H9 (cell line): ENCODE measurements around the gene YPEL5. TPM values are rescaled to one million over a fixed set of nuclear protein-coding genes. Genes with fewer than 3 reads are reported as not detected.

Experiments used
- DNase-seq: peaks from one replicate; pipeline ENCODE4 v3.0.0-alpha.2; 2017
- H2AFZ ChIP-seq: one replicate; pipeline ENCODE4 v1.6.1; 2013; ENCODE audit warnings: mild to moderate bottlenecking, low read length, control low read depth, moderate library complexity
- H2AK5ac ChIP-seq: 2 replicates; pipeline ENCODE4 v1.6.1; 2013; ENCODE audit warnings: low read length, control low read depth, mixed read lengths; ENCODE audit not compliant: insufficient read length
- H2BK120ac ChIP-seq: one replicate; pipeline ENCODE4 v1.6.1; 2013; ENCODE audit warnings: low read depth, mild to moderate bottlenecking, low read length, control low read depth, inconsistent platforms; ENCODE audit not compliant: poor library complexity, severe bottlenecking
- H2BK12ac ChIP-seq: 2 replicates; pipeline ENCODE4 v1.6.1; 2013; ENCODE audit warnings: low read length, control low read depth, mixed read lengths, low read depth; ENCODE audit not compliant: insufficient read length
- H2BK15ac ChIP-seq: 2 replicates; pipeline ENCODE4 v1.6.1; 2013; ENCODE audit warnings: low read depth, low read length, control low read depth
- H2BK20ac ChIP-seq: one replicate; pipeline ENCODE4 v1.6.1; 2013; ENCODE audit warnings: low read depth, mild to moderate bottlenecking, low read length, control low read depth, inconsistent platforms; ENCODE audit not compliant: poor library complexity, severe bottlenecking
- H2BK5ac ChIP-seq: 2 replicates; pipeline ENCODE4 v1.6.1; 2013; ENCODE audit warnings: low read length, control low read depth, mixed read lengths; ENCODE audit not compliant: insufficient read length
- H3K14ac ChIP-seq: 2 replicates; pipeline ENCODE4 v1.6.1; 2013; ENCODE audit warnings: low read length, control low read depth; ENCODE audit not compliant: insufficient read depth
- H3K18ac ChIP-seq: 2 replicates; pipeline ENCODE4 v1.6.1; 2013; ENCODE audit warnings: low read depth, mild to moderate bottlenecking, mixed read lengths, low read length, control low read depth; ENCODE audit not compliant: insufficient read length
- H3K23ac ChIP-seq: 2 replicates; pipeline ENCODE4 v1.6.1; 2013; ENCODE audit warnings: low read length, control low read depth, mixed read lengths, low read depth; ENCODE audit not compliant: insufficient read length
- H3K23me2 ChIP-seq: 2 replicates; pipeline ENCODE4 v1.6.1; 2013; ENCODE audit warnings: low read depth, mild to moderate bottlenecking, mixed read lengths, low read length, control low read depth; ENCODE audit not compliant: insufficient read length, poor library complexity, severe bottlenecking
- H3K27ac ChIP-seq: 2 replicates; pipeline ENCODE4 v1.5.1; 2013; ENCODE audit warnings: low read length, control low read depth, mixed read lengths, low read depth; ENCODE audit not compliant: insufficient read length
- H3K27me3 ChIP-seq: 2 replicates; pipeline ENCODE4 v1.6.1; 2013; ENCODE audit warnings: low read length, control low read depth, inconsistent platforms; ENCODE audit not compliant: insufficient read depth
- H3K4ac ChIP-seq: 2 replicates; pipeline ENCODE4 v1.6.1; 2013; ENCODE audit warnings: low read depth, mild to moderate bottlenecking, control low read depth, inconsistent platforms, low read length, moderate library complexity
- H3K4me1 ChIP-seq: 2 replicates; pipeline ENCODE4 v1.6.1; 2013; ENCODE audit warnings: low read length, control low read depth, inconsistent platforms; ENCODE audit not compliant: insufficient read depth
- H3K4me2 ChIP-seq: 2 replicates; pipeline ENCODE4 v1.6.1; 2013; ENCODE audit warnings: low read length, control low read depth, mixed read lengths; ENCODE audit not compliant: insufficient read length, insufficient read depth
- H3K56ac ChIP-seq: 2 replicates; pipeline ENCODE4 v1.6.1; 2013; ENCODE audit warnings: low read depth, mild to moderate bottlenecking, mixed read lengths, low read length, control low read depth; ENCODE audit not compliant: insufficient read length
- H3K79me1 ChIP-seq: 2 replicates; pipeline ENCODE4 v1.6.1; 2013; ENCODE audit warnings: low read depth, mild to moderate bottlenecking, moderate library complexity, low read length, control low read depth, inconsistent platforms; ENCODE audit not compliant: insufficient read depth, poor library complexity, severe bottlenecking
- H3K79me2 ChIP-seq: 2 replicates; pipeline ENCODE4 v1.6.1; 2013; ENCODE audit warnings: low read length, control low read depth, inconsistent platforms; ENCODE audit not compliant: insufficient read depth
- H3K9ac ChIP-seq: 2 replicates; pipeline ENCODE4 v1.6.1; 2013; ENCODE audit warnings: low read length, control low read depth, mixed read lengths; ENCODE audit not compliant: insufficient read length; ENCODE audit errors: extremely low read depth
- H3K9me3 ChIP-seq: one replicate; pipeline ENCODE4 v1.6.1; 2013; ENCODE audit warnings: low read depth, low read length, inconsistent platforms; ENCODE audit not compliant: control insufficient read depth
- H3T11ph ChIP-seq: one replicate; pipeline ENCODE4 v1.6.1; 2013; ENCODE audit warnings: mild to moderate bottlenecking, low read length, control low read depth, inconsistent platforms
- H4K20me1 ChIP-seq: one replicate; pipeline ENCODE4 v1.6.1; 2013; ENCODE audit not compliant: control insufficient read depth, insufficient read length, insufficient read depth
- H4K5ac ChIP-seq: 2 replicates; pipeline ENCODE4 v1.6.1; 2013; ENCODE audit warnings: low read depth, mild to moderate bottlenecking, mixed read lengths, low read length, control low read depth; ENCODE audit not compliant: insufficient read length
- H4K8ac ChIP-seq: replicated peaks from 2 replicates; pipeline ENCODE4 v1.6.1; 2013; ENCODE audit warnings: low read length, control low read depth, mixed read lengths, low read depth; ENCODE audit not compliant: insufficient read length
- H4K91ac ChIP-seq: 2 replicates; pipeline ENCODE4 v1.6.1; 2013; ENCODE audit warnings: low read depth, mild to moderate bottlenecking, moderate library complexity, mixed read lengths, low read length, control low read depth; ENCODE audit not compliant: insufficient read length
- H3K27ac Mint-ChIP-seq, 3 experiments: 2 replicates in 2 of 3; 3 replicates in 1 of 3; pipeline ENCODE4 v1.8.0; 2020 to 2021; ENCODE audit warnings: mixed read lengths in 3 of 3, mild to moderate bottlenecking in 1 of 3, moderate library complexity in 1 of 3
- H3K27me3 Mint-ChIP-seq: 2 replicates; pipeline ENCODE4 v1.8.0; 2021; ENCODE audit warnings: low read depth, mild to moderate bottlenecking, moderate library complexity, mixed read lengths
- H3K36me3 Mint-ChIP-seq, 3 experiments: 2 replicates in 2 of 3; 3 replicates in 1 of 3; pipeline ENCODE4 v1.8.0; 2020 to 2021; ENCODE audit warnings: low read depth in 3 of 3, mixed read lengths in 3 of 3; ENCODE audit not compliant: insufficient read depth in 1 of 3
- H3K4me1 Mint-ChIP-seq, 2 experiments: 2 replicates each; pipeline ENCODE4 v1.8.0; 2020; ENCODE audit warnings: mixed read lengths in 2 of 2
- H3K4me3 Mint-ChIP-seq, 2 experiments: 2 replicates in 1 of 2; 3 replicates in 1 of 2; pipeline ENCODE4 v1.8.0; 2020 to 2021; ENCODE audit warnings: mild to moderate bottlenecking in 2 of 2, mixed read lengths in 2 of 2, moderate library complexity in 1 of 2
- H3K9me3 Mint-ChIP-seq, 2 experiments: 2 replicates in 1 of 2; 3 replicates in 1 of 2; pipeline ENCODE4 v1.8.0; 2020; ENCODE audit warnings: mild to moderate bottlenecking in 2 of 2, mixed read lengths in 2 of 2, moderate library complexity in 1 of 2
- CTCF ChIP-seq: fragments of 200-600 bp; sonication (generic); conservative IDR thresholded peaks from 3 replicates; pipeline ENCODE4 v1.8.0; 2021; ENCODE audit warnings: antibody characterized with exemption, mild to moderate bottlenecking
- WGBS: extraction: QIAGEN DNeasy Blood & Tissue Kit; methylation state at CpG from one replicate; pipeline ENCODE4 v1.1.7; 2013; ENCODE audit warnings: missing lambda C conversion rate, low lambda C conversion rate, mixed read lengths; ENCODE audit not compliant: insufficient read length; ENCODE audit errors: extremely low coverage; 5-methylcytosine and 5-hydroxymethylcytosine counted together
- total RNA-seq: library from RNA; stranded (reverse); gene quantifications from 2 replicates; pipeline ENCODE4 v1.2.1, GENCODE V29; 2021

YPEL5 gene
- total RNA-seq, 1 experiment from 2014 or later: 28.5 TPM

GRCh38 chr2:30205456-30205855, 58.6 kb downstream of the YPEL5 start:
- no peak overlapping the region for H3K4me3 Mint-ChIP-seq
- Histone ChIP-seq H3K23ac (no peak overlapping the region), H3K79me2 (no peaks in the 10 kb centered on the region), H2BK120ac (no peak overlapping the region), H4K20me1 (no peaks in the 10 kb centered on the region), H2BK5ac (no peak overlapping the region), H3K4me2 (no peak overlapping the region), H3K14ac (no peak overlapping the region), H3K27ac (no peak overlapping the region), H3K18ac (no peak overlapping the region), H3K9ac (no peak overlapping the region), H2BK20ac (no peak overlapping the region), H3K79me1 (no peaks in the 10 kb centered on the region), H2BK12ac (no peak overlapping the region), H2AK5ac (no peak overlapping the region), H3T11ph (no peak overlapping the region), H3K4me1 (no peaks in the 10 kb centered on the region), H3K9me3 (no peaks in the 10 kb centered on the region), H4K91ac (no peak overlapping the region), H3K4ac (no peak overlapping the region), H3K27me3 (no peaks in the 10 kb centered on the region), H4K5ac (no peak overlapping the region), H2AFZ (no peak overlapping the region), H3K23me2 (no peaks in the 10 kb centered on the region), H4K8ac (no peak overlapping the region), H2BK15ac (no peak overlapping the region), H3K56ac (no peak overlapping the region)
- no CpG with 5 or more reads among the region's 1 CpG for WGBS
- no peak for DNase-seq
- H3K36me3 Mint-ChIP-seq: no peaks in the 10 kb centered on the region
- H3K27me3 Mint-ChIP-seq: no peaks in the 10 kb centered on the region
- no peak for TF ChIP-seq CTCF
- no peaks in the 10 kb centered on the region for H3K9me3 Mint-ChIP-seq
- H3K27ac Mint-ChIP-seq: no peak overlapping the region
- peaks cover 5 to 6% of the 10 kb centered on the region in 2 experiments for H3K4me1 Mint-ChIP-seq
